Fibroblast of mammary gland (primary cell): Measurements from ENCODE around the gene UBE2G2.

ENCODE experiments used
- DNase-seq: peaks from one replicate; pipeline ENCODE4 v3.0.0-alpha.2; 2010; ENCODE audit warnings: low read depth
- H3K4me3 ChIP-seq: 2 replicates; pipeline ENCODE4 v1.5.1; 2011; ENCODE audit warnings: low read depth, mild to moderate bottlenecking, low read length, moderate library complexity; ENCODE audit not compliant: control insufficient read depth
- CTCF ChIP-seq: conservative IDR thresholded peaks from 2 replicates; pipeline ENCODE4 v1.5.1; 2011; ENCODE audit warnings: low read depth, low read length, inconsistent platforms; ENCODE audit not compliant: control insufficient read depth, insufficient read depth

The UBE2G2 gene

GRCh38 chr21:44728716-44729115 lies 72.9 kb downstream of the UBE2G2 start:
- no peak overlapping the region for H3K4me3 ChIP-seq
- no peak for DNase-seq
- no peak for TF ChIP-seq CTCF

- no peak for DNase-seq
- TF ChIP-seq CTCF: no peak
- H3K4me3 ChIP-seq: no peak overlapping the region
Observed at GRCh38 chr21:44727757-44728156, 73.9 kb downstream of the UBE2G2 start.

- no peak for DNase-seq
- no peak for TF ChIP-seq CTCF
- H3K4me3 ChIP-seq: no peak overlapping the region
Observed at GRCh38 chr21:44727321-44727720, 74.3 kb downstream of the UBE2G2 start.

- no peak for TF ChIP-seq CTCF
- no peak overlapping the region for H3K4me3 ChIP-seq
- no peak for DNase-seq
Observed at GRCh38 chr21:44726826-44727225, 74.8 kb downstream of the UBE2G2 start.

- H3K4me3 ChIP-seq: no peak overlapping the region
- no peak for TF ChIP-seq CTCF
- DNase-seq: no peak
Observed at GRCh38 chr21:44724926-44725325, 76.7 kb downstream of the UBE2G2 start.

- no peak overlapping the region for H3K4me3 ChIP-seq
- no peak for DNase-seq
- TF ChIP-seq CTCF: no peak
Observed at GRCh38 chr21:44724196-44724595, 77.4 kb downstream of the UBE2G2 start.

GRCh38 chr21:44723177-44724131 lies 78.2 kb downstream of the UBE2G2 start:
- TF ChIP-seq CTCF: no peak
- no peak for DNase-seq

More at GRCh38 chr21:44723177-44724131, 78.2 kb downstream of the UBE2G2 start:
- H3K4me3 ChIP-seq: no peak overlapping the region
